SK-N-MC (cell line): Measurements from ENCODE around the gene GALK2.
A peak's percentile ranks its signal among the peaks of the same experiment; 100 is the strongest.

Source experiments
- DNase-seq: peaks from one replicate; pipeline ENCODE4 v3.0.0-alpha.2; 2011; ENCODE audit warnings: low read depth, low spot score
- H3K27ac ChIP-seq: fragments of 200-600 bp; sonication (generic); 2 replicates; pipeline ENCODE4 v1.5.1; 2016; ENCODE audit warnings: mixed run types
- H3K36me3 ChIP-seq: fragments of 200-600 bp; sonication (generic); 2 replicates; pipeline ENCODE4 v1.6.1; 2017; ENCODE audit warnings: antibody characterized with exemption, low read length, mixed read lengths; ENCODE audit not compliant: insufficient read depth
- H3K4me3 ChIP-seq: fragments of 200-600 bp; sonication (generic); 2 replicates; pipeline ENCODE4 v1.5.1; 2016
- H3K9ac ChIP-seq: fragments of 200-600 bp; sonication (generic); 2 replicates; pipeline ENCODE4 v1.8.0; 2017; ENCODE audit warnings: mixed run types, mixed read lengths; ENCODE audit not compliant: insufficient read length
- H3K9me3 ChIP-seq: fragments of 200-600 bp; sonication (generic); 2 replicates; pipeline ENCODE4 v1.6.1; 2017; ENCODE audit warnings: low read depth, mild to moderate bottlenecking, antibody characterized with exemption, low read length, moderate library complexity, mixed read lengths
- EZH2 ChIP-seq: fragments of 200-600 bp; sonication (generic); IDR thresholded peaks from one replicate; pipeline ENCODE4 v1.6.1; 2017; ENCODE audit warnings: antibody characterized with exemption
- FOXP2 ChIP-seq: optimal IDR thresholded peaks from 2 replicates; pipeline ENCODE3; 2011; ENCODE audit warnings: mild to moderate bottlenecking, moderate library complexity; ENCODE audit not compliant: insufficient read depth; ENCODE audit errors: extremely low read length, control extremely low read depth
- POLR2AphosphoS5 ChIP-seq: IDR thresholded peaks from 2 replicates; pipeline ENCODE4 v1.6.1; 2012; ENCODE audit warnings: mild to moderate bottlenecking, low read depth, low read length, borderline replicate concordance

Gene GALK2

DNA sequence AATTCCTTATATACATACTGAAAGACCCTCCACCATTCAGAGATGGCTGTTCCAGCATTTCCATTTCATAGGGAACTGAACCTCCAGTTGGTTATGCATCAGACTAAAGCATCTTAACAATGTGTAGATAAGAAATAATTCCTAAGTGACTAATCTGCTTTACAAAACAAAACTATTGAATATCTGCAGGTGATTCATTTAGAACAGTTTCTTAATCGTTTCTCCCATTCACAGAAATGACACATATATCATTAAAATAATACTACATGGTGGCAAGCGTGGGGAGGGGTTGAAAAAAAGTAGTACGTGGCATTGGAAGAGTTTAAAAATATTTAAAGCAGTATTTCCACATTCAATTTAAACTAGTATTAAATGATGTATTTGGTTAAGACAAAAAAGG, 34.1 kb upstream of the GALK2 start:
- TF ChIP-seq EZH2 (no peak), FOXP2 (no peak), POLR2AphosphoS5 (no peak)
- no peak for DNase-seq
- no peak overlapping the region for H3K27ac ChIP-seq
- no peaks in the 10 kb centered on the region for H3K9me3 ChIP-seq
- no peak overlapping the region for H3K4me3 ChIP-seq
- H3K36me3 ChIP-seq, result peaks cover 96% of the 10 kb centered on the region
- H3K9ac ChIP-seq, result no peak overlapping the region

DNA sequence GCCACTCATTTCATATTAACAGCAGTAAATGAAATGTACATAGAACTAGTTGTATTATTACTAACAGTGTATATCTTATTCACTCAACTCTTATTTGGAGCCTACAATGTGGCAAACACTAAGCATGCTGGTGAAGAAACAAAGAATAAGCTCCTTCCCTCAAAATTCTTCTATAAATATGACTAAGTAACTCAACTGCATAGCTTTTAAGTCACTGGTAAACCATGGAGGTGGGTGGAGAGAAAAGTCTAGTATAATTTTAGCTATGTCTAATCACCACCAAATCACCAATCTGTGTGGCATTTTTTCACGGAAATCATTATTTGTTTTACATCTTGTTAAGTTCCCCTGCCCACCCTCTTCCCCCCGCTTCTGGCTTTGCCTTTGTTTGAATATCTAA, 32.2 kb upstream of the GALK2 start:
- no peak for DNase-seq
- TF ChIP-seq FOXP2 (no peak), POLR2AphosphoS5 (no peak), EZH2 (no peak)
- Histone ChIP-seq H3K4me3 (no peak overlapping the region), H3K27ac (0 out of 2 replicates have a peak overlapping the region, but pooled peaks have one; percentile 11), H3K9ac (no peak overlapping the region), H3K9me3 (no peaks in the 10 kb centered on the region), H3K36me3 (peaks cover 96% of the 10 kb centered on the region)

- H3K27ac ChIP-seq, result no peak overlapping the region
- H3K9me3 ChIP-seq, result no peaks in the 10 kb centered on the region
- no peak overlapping the region for H3K4me3 ChIP-seq
- DNase-seq, result peak; percentile 37
- TF ChIP-seq EZH2 (no peak), POLR2AphosphoS5 (no peak), FOXP2 (no peak)
- H3K36me3 ChIP-seq, result peaks cover 43% of the 10 kb centered on the region
- peak overlapping the region; percentile 30 for H3K9ac ChIP-seq
These were observed 24.1 kb upstream of the GALK2 start for GRCh38 chr15:49145651-49146609.

DNA sequence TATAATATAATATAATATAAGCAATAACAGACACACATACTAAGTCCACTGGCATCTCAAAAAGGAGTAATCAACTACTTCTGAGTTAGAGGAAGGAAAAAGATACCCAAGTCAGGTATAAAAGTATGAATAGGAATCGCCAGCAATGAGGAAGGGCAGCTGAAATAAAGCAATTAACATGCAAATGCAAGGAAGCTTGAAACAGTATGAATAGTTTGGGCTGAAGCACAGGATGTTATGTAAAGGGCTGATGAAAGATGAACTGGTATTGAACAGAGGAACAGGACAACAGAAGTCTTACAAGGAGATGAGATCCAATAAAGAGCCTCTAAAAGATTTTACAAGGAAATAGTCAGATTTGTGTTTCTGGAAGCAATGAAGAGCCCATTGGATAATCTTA, 21.7 kb upstream of the GALK2 start:
- no peaks in the 10 kb centered on the region for H3K9me3 ChIP-seq
- TF ChIP-seq FOXP2 (no peak), POLR2AphosphoS5 (no peak), EZH2 (no peak)
- DNase-seq, result no peak
- peaks cover 25% of the 10 kb centered on the region for H3K36me3 ChIP-seq
- no peak overlapping the region for H3K27ac ChIP-seq
- H3K9ac ChIP-seq, result no peak overlapping the region
- H3K4me3 ChIP-seq, result no peak overlapping the region

- peaks cover 21% of the 10 kb centered on the region for H3K36me3 ChIP-seq
- no peaks in the 10 kb centered on the region for H3K9me3 ChIP-seq
- peak overlapping the region; percentile 14; the same call in 1 of the 2 replicates for H3K27ac ChIP-seq
- peak overlapping the region; percentile 7 for H3K9ac ChIP-seq
- DNase-seq, result no peak
- H3K4me3 ChIP-seq, result no peak overlapping the region
- TF ChIP-seq POLR2AphosphoS5 (no peak), FOXP2 (no peak), EZH2 (no peak)
These were observed 21.3 kb upstream of the GALK2 start for GRCh38 chr15:49148727-49149126.

DNA sequence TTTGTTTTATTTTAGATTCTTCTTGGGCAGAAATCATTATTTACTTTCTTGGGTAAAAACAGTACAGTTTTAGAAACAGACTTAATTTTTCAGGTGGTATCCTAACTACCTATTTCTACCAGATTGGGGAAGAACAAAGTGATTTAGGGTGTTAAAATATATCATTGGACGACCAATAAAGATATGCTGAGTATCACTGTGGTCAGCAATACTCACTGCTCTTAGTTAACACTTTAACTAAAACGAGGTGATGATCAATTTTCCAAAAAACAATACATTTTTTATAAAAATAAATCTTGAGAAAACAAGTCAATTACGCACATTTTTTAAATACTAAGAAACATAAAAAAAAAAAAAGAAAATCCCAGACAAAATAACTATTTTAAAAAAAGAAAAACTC, 18.2 kb upstream of the GALK2 start:
- H3K27ac ChIP-seq, result no peak overlapping the region
- TF ChIP-seq EZH2 (no peak), FOXP2 (no peak), POLR2AphosphoS5 (no peak)
- no peak overlapping the region for H3K4me3 ChIP-seq
- H3K9ac ChIP-seq, result no peak overlapping the region
- no peaks in the 10 kb centered on the region for H3K9me3 ChIP-seq
- DNase-seq, result no peak
- H3K36me3 ChIP-seq, result peaks cover 5% of the 10 kb centered on the region; the same call in 1 of the 2 replicates

- Histone ChIP-seq H3K27ac (no peak overlapping the region), H3K9me3 (no peaks in the 10 kb centered on the region), H3K4me3 (no peak overlapping the region), H3K36me3 (peaks cover 5% of the 10 kb centered on the region; the same call in 1 of the 2 replicates), H3K9ac (no peak overlapping the region)
- TF ChIP-seq EZH2, result no peak
- TF ChIP-seq POLR2AphosphoS5, result no peak
- TF ChIP-seq FOXP2, result no peak
- DNase-seq, result no peak
These were observed 17.3 kb upstream of the GALK2 start for GRCh38 chr15:49152552-49153312.

GRCh38 chr15:49154359-49154758, 15.7 kb upstream of the GALK2 start:
- H3K9ac ChIP-seq, result peak overlapping the region; percentile 97
- peaks cover 5% of the 10 kb centered on the region; the same call in 1 of the 2 replicates for H3K36me3 ChIP-seq
- peak overlapping the region; percentile 84 for H3K4me3 ChIP-seq
- no peaks in the 10 kb centered on the region for H3K9me3 ChIP-seq
- DNase-seq, result no peak
- H3K27ac ChIP-seq, result no peak overlapping the region
- TF ChIP-seq FOXP2 (no peak), POLR2AphosphoS5 (no peak), EZH2 (no peak)

DNA sequence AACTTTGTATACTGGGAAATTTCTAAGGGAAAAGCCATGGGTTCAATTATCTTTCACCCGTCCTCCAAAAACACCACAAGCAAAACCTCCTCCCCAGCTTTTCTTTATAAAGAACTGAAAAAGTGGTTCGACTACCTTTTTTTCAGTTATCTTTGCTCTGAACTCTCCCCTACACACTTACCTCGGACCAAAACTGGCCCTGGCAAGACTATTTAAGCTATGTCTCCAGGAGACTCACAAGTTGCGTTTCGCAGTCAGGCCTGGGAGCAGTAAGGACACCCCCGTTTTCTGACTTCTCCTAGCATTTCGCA, 15.3 kb upstream of the GALK2 start:
- DNase-seq, result no peak
- peak overlapping the region; percentile 84 for H3K4me3 ChIP-seq
- H3K9ac ChIP-seq, result peak overlapping the region; percentile 97
- H3K9me3 ChIP-seq, result no peaks in the 10 kb centered on the region
- H3K27ac ChIP-seq, result no peak overlapping the region
- H3K36me3 ChIP-seq, result peaks cover 5% of the 10 kb centered on the region; the same call in 1 of the 2 replicates
- no peak for TF ChIP-seq EZH2
- no peak for TF ChIP-seq POLR2AphosphoS5
- TF ChIP-seq FOXP2, result no peak
